ENCODE measurements around the gene ASB7. TPM values are rescaled to one million over a fixed set of nuclear protein-coding genes. Genes with fewer than 3 reads are reported as not detected.

The ASB7 gene
- total RNA-seq, 1 experiment from 2014 or later, result 17.9 TPM

DNA sequence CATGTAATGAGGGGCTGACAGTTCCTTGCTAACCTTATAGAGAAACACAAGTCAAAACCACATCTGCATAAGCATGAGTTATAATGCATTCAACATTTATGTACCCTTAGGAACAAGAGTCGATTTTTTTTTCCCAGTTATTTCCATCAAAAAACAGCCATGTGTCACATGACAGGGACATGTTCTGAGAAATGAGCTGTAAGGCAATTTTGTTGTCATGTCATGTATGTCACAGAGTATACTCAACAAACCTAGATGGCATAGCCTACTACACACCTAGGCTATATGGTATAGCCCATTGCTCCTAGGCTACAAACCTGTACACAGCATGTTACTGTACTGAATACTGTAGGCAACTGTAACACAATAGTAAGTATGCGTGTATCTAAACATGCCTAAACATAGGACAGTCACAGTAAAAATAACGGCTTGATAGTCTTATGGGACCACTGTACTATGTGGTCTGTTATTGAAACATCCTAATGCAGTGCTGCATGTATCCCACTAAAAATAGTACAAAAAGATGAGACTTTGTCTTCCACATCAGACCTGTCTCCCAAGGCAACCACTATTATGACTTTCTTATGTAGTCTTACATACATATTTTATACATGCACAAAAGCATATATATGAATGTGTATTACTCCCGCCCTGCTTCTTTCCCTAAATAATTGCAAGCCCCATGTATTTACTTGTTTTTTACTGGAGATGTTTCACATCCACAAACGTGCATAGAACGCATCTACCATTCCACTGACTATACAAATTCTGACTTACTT lies 35.4 kb upstream of the ASB7 start:
- Histone ChIP-seq H3K9me2 (ENCODE audit: insufficient read depth) (no peaks in the 10 kb centered on the region), H2AFZ (no peak overlapping the region), H3K27ac (no peak overlapping the region), H4K20me1 (ENCODE audit: insufficient read depth) (no peaks in the 10 kb centered on the region), H3F3A (ENCODE audit: insufficient read depth, low read depth) (peaks cover 6% of the 10 kb centered on the region; the same call in 1 of the 2 replicates), H3K79me2 (ENCODE audit: low read depth) (no peaks in the 10 kb centered on the region), H3K4me3 (no peak overlapping the region), H3K4me1 (replicated peaks; ENCODE audit: insufficient read depth) (peaks cover 31% of the 10 kb centered on the region), H3K27me3 (ENCODE audit: insufficient read depth, low read depth) (no peaks in the 10 kb centered on the region), H3K4me2 (no peak overlapping the region), H3K36me3 (ENCODE audit: low read depth) (no peaks in the 10 kb centered on the region), H3K9me3 (ENCODE audit: insufficient read depth, low read depth) (no peaks in the 10 kb centered on the region)
- intact Hi-C loops (cut with micrococcal nuclease; ENCODE audit: unreplicated experiment), result no loop called here
- DNase-seq, result no peak
- no peak for TF ChIP-seq EZH2 (IDR thresholded peaks at IDR 0.05; ENCODE audit: low read depth)
- no peak for TF ChIP-seq CTCF (conservative IDR thresholded peaks at IDR 0.05)
- ChIA-PET CTCF (interaction anchor here (0.6 kb wide), 1 partner anchor 832 kb away, joined by 7 read pairs; no protein-coding TSS in a partner anchor), POLR2A (ENCODE audit: unreplicated experiment) (no interaction called here)
- no TSS peak for BruUV-seq (replicated peaks)

DNA sequence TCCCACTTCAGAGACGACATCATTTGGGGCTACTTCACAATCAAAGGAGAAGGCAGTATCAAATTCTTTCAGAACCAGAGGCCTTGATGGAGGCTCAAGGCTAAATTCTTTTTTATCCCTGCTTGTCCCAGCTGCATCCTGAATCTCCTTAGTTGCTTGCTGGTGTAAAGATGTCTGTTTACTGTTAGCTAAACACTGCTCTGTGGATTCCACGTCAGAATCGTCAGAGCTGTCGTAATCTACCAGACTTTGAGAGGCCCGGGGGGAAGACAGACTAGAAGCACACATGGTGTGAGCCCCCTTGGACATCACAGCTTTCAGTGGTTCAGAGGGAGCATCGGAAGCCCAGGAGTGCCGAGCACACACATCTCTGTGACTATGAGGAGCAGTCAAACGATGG lies 33.0 kb upstream of the ASB7 start:
- peaks cover 7% of the 10 kb centered on the region; the same call in 1 of the 2 replicates for H3F3A ChIP-seq (ENCODE audit: insufficient read depth, low read depth)
- H3K4me3 ChIP-seq, result no peak overlapping the region
- BruUV-seq (replicated peaks), result no TSS peak
- H3K4me1 ChIP-seq (replicated peaks; ENCODE audit: insufficient read depth), result peaks cover 19% of the 10 kb centered on the region
- H3K79me2 ChIP-seq (ENCODE audit: low read depth), result no peaks in the 10 kb centered on the region
- H3K4me2 ChIP-seq, result no peak overlapping the region
- no peak for TF ChIP-seq EZH2 (IDR thresholded peaks at IDR 0.05; ENCODE audit: low read depth)
- no peak for TF ChIP-seq CTCF (conservative IDR thresholded peaks at IDR 0.05)
- H4K20me1 ChIP-seq (ENCODE audit: insufficient read depth), result no peaks in the 10 kb centered on the region
- H3K27me3 ChIP-seq (ENCODE audit: insufficient read depth, low read depth), result no peaks in the 10 kb centered on the region
- ChIA-PET CTCF (no interaction called here), POLR2A (ENCODE audit: unreplicated experiment) (no interaction called here)
- no peak overlapping the region for H3K27ac ChIP-seq
- no peaks in the 10 kb centered on the region for H3K9me3 ChIP-seq (ENCODE audit: insufficient read depth, low read depth)
- no peaks in the 10 kb centered on the region for H3K36me3 ChIP-seq (ENCODE audit: low read depth)
- intact Hi-C loops (cut with micrococcal nuclease; ENCODE audit: unreplicated experiment), result no loop called here
- no peak overlapping the region for H2AFZ ChIP-seq
- no peak for DNase-seq
- H3K9me2 ChIP-seq (ENCODE audit: insufficient read depth), result no peaks in the 10 kb centered on the region

DNA sequence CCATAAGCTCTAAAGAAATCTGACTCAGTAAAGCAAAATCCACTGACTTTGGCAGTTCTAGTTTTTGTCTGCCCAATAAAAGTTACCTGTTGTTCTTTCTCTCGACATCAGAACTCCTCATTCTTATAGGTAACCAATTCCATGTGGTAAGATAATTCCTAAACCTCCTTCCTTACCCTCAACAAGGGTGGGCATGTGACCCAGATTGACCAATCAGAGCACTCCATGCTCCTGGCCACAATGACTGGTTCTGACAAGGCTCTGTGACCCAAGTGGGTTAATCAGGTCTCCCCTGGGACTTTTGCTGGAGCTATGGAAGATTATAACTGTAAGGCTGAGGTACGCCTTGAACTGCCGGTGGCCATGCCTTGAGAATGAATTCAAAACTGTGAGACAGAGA lies 32.1 kb upstream of the ASB7 start:
- no peak overlapping the region for H3K4me2 ChIP-seq
- H3K27me3 ChIP-seq (ENCODE audit: insufficient read depth, low read depth), result no peaks in the 10 kb centered on the region
- BruUV-seq (replicated peaks), result no TSS peak
- peaks cover 7% of the 10 kb centered on the region; the same call in 1 of the 2 replicates for H3F3A ChIP-seq (ENCODE audit: insufficient read depth, low read depth)
- H3K4me1 ChIP-seq (replicated peaks; ENCODE audit: insufficient read depth), result peaks cover 14% of the 10 kb centered on the region
- ChIA-PET POLR2A (ENCODE audit: unreplicated experiment) (no interaction called here), CTCF (no interaction called here)
- H3K9me3 ChIP-seq (ENCODE audit: insufficient read depth, low read depth), result no peaks in the 10 kb centered on the region
- no peak overlapping the region for H3K27ac ChIP-seq
- no peak overlapping the region for H3K4me3 ChIP-seq
- intact Hi-C loops (cut with micrococcal nuclease; ENCODE audit: unreplicated experiment), result loop anchor here (5.0 to 10.0 kb wide), 2 partner anchors 218 to 645 kb away; no protein-coding TSS in a partner anchor
- H4K20me1 ChIP-seq (ENCODE audit: insufficient read depth), result no peaks in the 10 kb centered on the region
- H3K9me2 ChIP-seq (ENCODE audit: insufficient read depth), result no peaks in the 10 kb centered on the region
- TF ChIP-seq EZH2 (IDR thresholded peaks at IDR 0.05; ENCODE audit: low read depth) (no peak), CTCF (conservative IDR thresholded peaks at IDR 0.05) (no peak)
- no peaks in the 10 kb centered on the region for H3K36me3 ChIP-seq (ENCODE audit: low read depth)
- no peak for DNase-seq
- no peak overlapping the region for H2AFZ ChIP-seq
- no peaks in the 10 kb centered on the region for H3K79me2 ChIP-seq (ENCODE audit: low read depth)

Measured in PC-9 (cell line).